GM18508 (cell line): Measurements from ENCODE around the gene HNRNPU.

Source experiments
- ATAC-seq: cut with Tn5 transposase; IDR thresholded peaks from one replicate; pipeline ENCODE4 v1.9.1; 2021; ENCODE audit warnings: moderate number of reproducible peaks; ENCODE audit not compliant: insufficient read depth, unreplicated experiment

The HNRNPU gene

GRCh38 chr1:244863491-244864252, 671 bp downstream of the HNRNPU start:
- no peak for ATAC-seq

DNA sequence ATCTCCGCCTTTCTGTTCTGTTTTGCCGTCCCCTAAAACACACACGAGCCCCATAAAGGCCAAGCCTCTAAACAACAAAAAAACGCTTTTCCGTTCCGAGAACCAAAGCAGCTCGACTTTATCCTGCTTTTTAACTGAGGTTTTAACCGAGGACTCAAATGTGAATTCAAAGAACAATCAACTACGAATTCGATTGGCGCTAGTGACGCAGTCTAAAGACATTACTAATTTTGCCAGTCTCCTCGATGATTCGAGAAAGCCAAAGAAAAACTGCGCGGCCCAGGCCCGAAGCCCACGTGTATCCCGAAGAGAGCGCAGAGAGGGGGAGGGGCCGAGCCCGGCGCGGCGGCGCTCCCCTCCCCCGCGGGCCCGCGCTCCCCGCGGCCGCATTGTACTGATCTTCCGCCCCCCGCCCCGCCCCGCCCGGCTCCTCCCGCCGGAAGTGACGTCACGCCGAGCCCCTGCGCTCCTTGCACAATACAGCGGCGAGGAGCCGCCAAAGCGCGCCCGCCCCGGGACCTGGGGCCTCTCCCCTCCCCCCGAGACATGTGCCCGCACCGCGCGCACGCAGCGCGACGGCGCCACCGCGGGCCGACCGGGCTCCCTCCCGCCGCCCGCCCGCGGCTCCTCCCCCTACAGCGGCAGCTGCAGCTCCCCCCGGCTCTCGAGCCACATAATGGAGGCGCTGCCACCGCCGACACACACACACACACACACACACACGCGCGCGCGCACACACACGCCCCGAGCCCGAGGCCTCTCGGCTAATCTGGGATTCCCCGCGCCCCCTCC, 1.4 kb downstream of the HNRNPU start:
- ATAC-seq = no peak

- ATAC-seq = no peak
Measured at GRCh38 chr1:244862354-244862698, 2.0 kb downstream of the HNRNPU start.

DNA sequence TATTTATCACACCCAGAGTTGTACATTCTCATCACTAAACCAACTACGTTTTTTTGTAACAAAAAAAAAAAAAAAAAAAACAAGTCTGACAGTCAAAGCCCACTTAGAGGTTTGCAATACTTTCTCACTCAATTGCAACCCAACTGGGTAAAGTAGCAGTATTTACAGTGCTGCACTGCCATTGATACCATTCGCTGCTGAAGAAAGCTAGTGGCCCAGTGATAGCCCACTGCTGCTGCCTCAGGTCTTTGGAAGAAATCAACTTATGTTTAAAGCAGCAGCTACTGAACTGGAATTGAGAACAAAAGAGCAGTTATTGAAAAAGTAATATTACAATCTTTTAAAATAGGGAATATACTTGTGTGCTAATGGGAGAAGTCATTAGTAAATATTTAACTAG, 2.7 kb downstream of the HNRNPU start:
- ATAC-seq = no peak

DNA sequence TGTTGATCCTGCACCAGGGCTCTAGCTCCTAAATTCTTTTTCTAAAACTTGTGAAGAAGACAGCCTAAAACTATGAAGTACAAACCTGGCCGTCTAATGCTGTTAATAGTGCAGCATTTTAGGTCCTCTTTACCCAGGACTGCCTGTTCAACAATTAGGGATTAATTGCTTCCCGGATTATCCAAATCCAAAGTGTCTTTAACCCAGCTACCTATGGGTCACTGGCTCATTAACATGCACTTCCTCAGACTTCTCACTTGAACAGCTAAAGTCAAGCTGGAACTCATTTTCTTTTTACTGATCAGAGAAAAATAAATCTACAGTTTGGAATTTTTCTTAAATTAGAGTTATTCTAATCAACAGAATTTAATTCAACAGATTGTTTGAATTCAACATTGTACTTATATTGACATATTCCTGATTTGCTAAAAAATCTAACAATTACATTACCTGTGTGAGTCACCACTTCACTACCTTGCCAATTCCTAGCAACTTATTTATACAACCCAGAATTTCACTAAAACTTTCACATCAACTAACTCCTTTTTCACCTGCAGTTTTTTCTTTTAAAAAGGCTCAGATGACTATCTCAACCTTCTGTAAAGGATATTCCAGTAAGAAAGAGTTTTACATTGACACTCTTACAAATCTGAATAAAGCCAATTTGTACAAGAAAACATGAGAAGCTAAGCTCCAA, 3.3 kb downstream of the HNRNPU start:
- no peak for ATAC-seq

- ATAC-seq = no peak
Measured at GRCh38 chr1:244860078-244860477, 4.3 kb downstream of the HNRNPU start.

DNA sequence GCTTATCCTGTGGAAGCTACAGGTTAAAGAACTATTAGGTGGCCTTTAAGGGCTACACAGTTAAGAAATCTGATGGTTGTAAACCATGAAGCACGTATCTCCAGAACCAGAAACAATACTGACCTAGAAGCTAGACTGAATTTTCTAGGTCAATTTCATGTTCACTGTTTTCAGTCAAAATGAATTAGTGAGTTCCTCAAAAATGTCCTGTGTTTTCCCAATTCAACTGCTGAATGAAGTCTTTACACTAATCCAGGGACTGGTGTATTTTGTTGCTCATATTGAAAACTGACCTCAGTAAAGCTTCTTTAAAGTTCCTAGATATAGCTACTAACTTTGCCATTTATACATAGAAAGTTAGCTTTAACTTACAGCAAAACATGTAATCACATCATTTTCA, 6.0 kb downstream of the HNRNPU start:
- no peak for ATAC-seq

DNA sequence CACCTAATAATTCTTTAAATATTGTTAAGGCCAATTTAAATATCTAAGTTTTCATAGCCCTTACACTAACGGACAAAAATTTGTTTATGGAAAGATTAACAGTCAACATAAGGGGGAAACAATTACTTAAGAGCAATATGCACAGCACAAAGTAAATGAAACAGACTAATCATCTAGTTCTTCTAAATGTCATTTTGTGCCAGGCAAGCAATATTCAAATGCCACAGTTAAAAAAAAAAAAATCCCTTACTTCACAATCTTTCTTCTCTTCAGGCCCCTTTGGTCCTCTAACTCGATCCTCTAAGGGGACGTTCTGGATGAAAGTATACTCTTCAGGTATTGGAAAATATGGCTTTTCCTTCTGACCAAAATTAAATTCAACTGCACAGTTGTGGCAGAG, 6.6 kb downstream of the HNRNPU start:
- ATAC-seq = no peak

- no peak for ATAC-seq
Measured at GRCh38 chr1:244854865-244855578, 9.3 kb downstream of the HNRNPU start.

- ATAC-seq = no peak
Measured at GRCh38 chr1:244854166-244854565, 10.2 kb downstream of the HNRNPU start.

DNA sequence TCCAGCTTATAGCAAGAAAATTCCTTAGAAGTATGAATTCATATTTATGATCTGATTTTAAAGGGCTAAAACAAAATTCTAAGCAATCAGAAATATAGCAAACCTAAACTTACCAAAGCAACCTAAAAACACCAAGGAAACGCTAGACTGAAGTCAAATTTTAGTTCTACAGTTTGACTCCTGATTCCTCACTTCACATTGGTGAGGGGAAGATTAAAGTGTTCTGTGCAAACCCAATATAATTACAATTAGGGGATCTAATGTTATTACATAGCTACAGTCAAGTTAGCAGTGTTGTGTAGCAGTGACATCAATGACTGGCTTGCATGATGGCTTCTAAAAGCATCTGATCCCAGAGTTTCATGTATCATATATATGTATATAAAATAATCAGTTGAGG, 11.6 kb downstream of the HNRNPU start:
- ATAC-seq = no peak

GRCh38 chr1:244851546-244852231, 12.7 kb downstream of the HNRNPU start:
- ATAC-seq = no peak

- ATAC-seq = no peak
Measured at GRCh38 chr1:244850896-244851295, 13.4 kb downstream of the HNRNPU start.

GRCh38 chr1:244850099-244850852, 14.1 kb downstream of the HNRNPU start:
- no peak for ATAC-seq

- ATAC-seq = no peak
Measured at GRCh38 chr1:244849189-244849866, 15.0 kb downstream of the HNRNPU start.

DNA sequence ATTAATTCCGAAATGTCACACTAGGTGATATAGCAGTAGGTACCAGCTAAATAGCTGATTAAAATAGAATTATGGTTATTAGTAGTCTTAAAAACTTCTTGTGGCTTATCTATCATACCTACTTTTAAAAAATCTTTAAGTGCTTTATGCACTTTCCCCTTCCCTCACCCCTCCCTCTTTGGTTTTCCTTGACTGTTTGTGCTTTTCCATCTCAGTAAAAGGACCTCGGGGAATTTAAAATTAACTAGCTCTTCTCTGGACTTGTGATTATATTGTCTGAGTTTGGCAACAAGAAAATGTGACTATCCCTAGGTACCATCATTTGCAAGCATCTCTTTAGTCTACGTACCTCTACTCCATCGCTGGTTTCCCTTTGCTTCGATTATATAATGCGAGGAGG, 17.7 kb downstream of the HNRNPU start:
- ATAC-seq = no peak

GRCh38 chr1:244844155-244845121, 19.9 kb downstream of the HNRNPU start:
- ATAC-seq = no peak
